ENCODE results near the gene PDE3A. TPM values are rescaled to one million over a fixed set of nuclear protein-coding genes. Genes with fewer than 3 reads are reported as not detected.

The PDE3A gene
- total RNA-seq, 1 experiment from 2014 or later, result 0.58 TPM

GRCh38 chr12:20472102-20472782 is 103.9 kb downstream of the PDE3A start:
- CTCF ChIA-PET, result no interaction called here
- H3K36me3 ChIP-seq (ENCODE audit: low read depth, low read length), result no peaks in the 10 kb centered on the region
- H3K27ac ChIP-seq (ENCODE audit: low read length), result no peak overlapping the region
- H2AFZ ChIP-seq (ENCODE audit: low read length), result no peak overlapping the region
- H3F3A ChIP-seq (ENCODE audit: low read length, unreplicated experiment), result no peaks in the 10 kb centered on the region
- TF ChIP-seq EZH2 (IDR thresholded peaks at IDR 0.05; ENCODE audit: low read length, unreplicated experiment) (no peak), EZH2phosphoT487 (IDR thresholded peaks at IDR 0.05; ENCODE audit: borderline replicate concordance, low read length) (no peak)
- TF ChIP-seq, protein P1, sequence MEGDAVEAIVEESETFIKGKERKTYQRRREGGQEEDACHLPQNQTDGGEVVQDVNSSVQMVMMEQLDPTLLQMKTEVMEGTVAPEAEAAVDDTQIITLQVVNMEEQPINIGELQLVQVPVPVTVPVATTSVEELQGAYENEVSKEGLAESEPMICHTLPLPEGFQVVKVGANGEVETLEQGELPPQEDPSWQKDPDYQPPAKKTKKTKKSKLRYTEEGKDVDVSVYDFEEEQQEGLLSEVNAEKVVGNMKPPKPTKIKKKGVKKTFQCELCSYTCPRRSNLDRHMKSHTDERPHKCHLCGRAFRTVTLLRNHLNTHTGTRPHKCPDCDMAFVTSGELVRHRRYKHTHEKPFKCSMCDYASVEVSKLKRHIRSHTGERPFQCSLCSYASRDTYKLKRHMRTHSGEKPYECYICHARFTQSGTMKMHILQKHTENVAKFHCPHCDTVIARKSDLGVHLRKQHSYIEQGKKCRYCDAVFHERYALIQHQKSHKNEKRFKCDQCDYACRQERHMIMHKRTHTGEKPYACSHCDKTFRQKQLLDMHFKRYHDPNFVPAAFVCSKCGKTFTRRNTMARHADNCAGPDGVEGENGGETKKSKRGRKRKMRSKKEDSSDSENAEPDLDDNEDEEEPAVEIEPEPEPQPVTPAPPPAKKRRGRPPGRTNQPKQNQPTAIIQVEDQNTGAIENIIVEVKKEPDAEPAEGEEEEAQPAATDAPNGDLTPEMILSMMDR (conservative IDR thresholded peaks at IDR 0.05; ENCODE audit: low read depth, low read length), result no peak
- ATAC-seq (no peak), DNase-seq (no peak)
- intact Hi-C loops (cut with micrococcal nuclease), result no loop called here
- H3K27me3 ChIP-seq (ENCODE audit: low read length), result peaks cover 5% of the 10 kb centered on the region; the same call in 1 of the 2 replicates
- H3K4me1 ChIP-seq (ENCODE audit: insufficient read depth, low read length), result no peaks in the 10 kb centered on the region
- BruUV-seq (replicated peaks), result no TSS peak
- no peak overlapping the region for H3K4me2 ChIP-seq (ENCODE audit: low read length)
- no peaks in the 10 kb centered on the region for H3K79me2 ChIP-seq (ENCODE audit: low read length)
- no peaks in the 10 kb centered on the region for H3K9me2 ChIP-seq (replicated peaks; ENCODE audit: low read length)
- no peaks in the 10 kb centered on the region for H4K20me1 ChIP-seq (ENCODE audit: low read length)
- POLR2A ChIA-PET (ENCODE audit: unreplicated experiment), result no interaction called here
- H3K9ac ChIP-seq (ENCODE audit: low read length), result no peak overlapping the region
- no peaks in the 10 kb centered on the region for H3K9me3 ChIP-seq (ENCODE audit: low read length)
- no peak overlapping the region for H3K4me3 ChIP-seq (ENCODE audit: low read length)

- Histone ChIP-seq H3K4me1 (ENCODE audit: insufficient read depth, low read length) (no peaks in the 10 kb centered on the region), H3F3A (ENCODE audit: low read length, unreplicated experiment) (no peaks in the 10 kb centered on the region), H4K20me1 (ENCODE audit: low read length) (no peaks in the 10 kb centered on the region), H3K9ac (ENCODE audit: low read length) (no peak overlapping the region), H3K27ac (ENCODE audit: low read length) (no peak overlapping the region), H3K9me3 (ENCODE audit: low read length) (no peaks in the 10 kb centered on the region), H3K79me2 (ENCODE audit: low read length) (no peaks in the 10 kb centered on the region), H3K9me2 (replicated peaks; ENCODE audit: low read length) (no peaks in the 10 kb centered on the region), H3K4me2 (ENCODE audit: low read length) (no peak overlapping the region), H2AFZ (ENCODE audit: low read length) (no peak overlapping the region), H3K4me3 (ENCODE audit: low read length) (no peak overlapping the region), H3K27me3 (ENCODE audit: low read length) (peaks cover 5% of the 10 kb centered on the region; the same call in 1 of the 2 replicates), H3K36me3 (ENCODE audit: low read depth, low read length) (no peaks in the 10 kb centered on the region)
- POLR2A ChIA-PET (ENCODE audit: unreplicated experiment), result no interaction called here
- CTCF ChIA-PET, result no interaction called here
- ATAC-seq, result no peak
- no peak for DNase-seq
- TF ChIP-seq EZH2phosphoT487 (IDR thresholded peaks at IDR 0.05; ENCODE audit: borderline replicate concordance, low read length) (no peak), EZH2 (IDR thresholded peaks at IDR 0.05; ENCODE audit: low read length, unreplicated experiment) (no peak)
- TF ChIP-seq, protein P1 (conservative IDR thresholded peaks at IDR 0.05; ENCODE audit: low read depth, low read length), result no peak
- intact Hi-C loops (cut with micrococcal nuclease), result no loop called here
- BruUV-seq (replicated peaks), result no TSS peak
Measured at GRCh38 chr12:20473133-20473532, 104.8 kb downstream of the PDE3A start.

DNA sequence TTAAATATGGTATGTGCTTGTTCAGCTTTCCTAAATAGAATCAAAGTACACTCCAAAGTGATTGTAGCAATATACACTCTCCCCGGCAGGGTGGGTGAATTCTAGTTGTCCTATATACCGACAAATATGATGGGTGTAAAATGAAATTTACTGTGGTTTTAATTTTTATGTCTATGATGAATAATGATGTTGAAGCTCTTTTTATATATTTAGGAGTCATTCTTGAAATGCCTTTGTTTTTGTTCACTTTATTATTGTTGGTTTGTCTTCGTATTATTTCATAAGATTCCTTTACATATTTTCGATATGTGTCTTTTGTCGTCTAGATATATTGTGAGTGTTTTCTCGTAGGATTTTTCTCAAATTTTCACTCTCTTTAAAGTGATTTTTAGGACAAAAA is 105.7 kb downstream of the PDE3A start:
- no TSS peak for BruUV-seq (replicated peaks)
- no peak for ATAC-seq
- no peaks in the 10 kb centered on the region for H3K36me3 ChIP-seq (ENCODE audit: low read depth, low read length)
- no peaks in the 10 kb centered on the region for H3F3A ChIP-seq (ENCODE audit: low read length, unreplicated experiment)
- no peaks in the 10 kb centered on the region for H3K9me3 ChIP-seq (ENCODE audit: low read length)
- DNase-seq, result no peak
- H3K9me2 ChIP-seq (replicated peaks; ENCODE audit: low read length), result no peaks in the 10 kb centered on the region
- ChIA-PET POLR2A (ENCODE audit: unreplicated experiment) (no interaction called here), CTCF (interaction anchor here (0.6 kb wide), 1 partner anchor 490 kb away, joined by 10 read pairs; no protein-coding TSS in a partner anchor)
- intact Hi-C loops (cut with micrococcal nuclease), result no loop called here
- TF ChIP-seq EZH2 (IDR thresholded peaks at IDR 0.05; ENCODE audit: low read length, unreplicated experiment) (no peak), EZH2phosphoT487 (IDR thresholded peaks at IDR 0.05; ENCODE audit: borderline replicate concordance, low read length) (no peak)
- TF ChIP-seq, protein P1 (conservative IDR thresholded peaks at IDR 0.05; ENCODE audit: low read depth, low read length), result no peak
- H3K9ac ChIP-seq (ENCODE audit: low read length), result no peak overlapping the region
- H3K4me2 ChIP-seq (ENCODE audit: low read length), result no peak overlapping the region
- H3K79me2 ChIP-seq (ENCODE audit: low read length), result no peaks in the 10 kb centered on the region
- no peak overlapping the region for H3K27ac ChIP-seq (ENCODE audit: low read length)
- H2AFZ ChIP-seq (ENCODE audit: low read length), result no peak overlapping the region
- H3K4me1 ChIP-seq (ENCODE audit: insufficient read depth, low read length), result no peaks in the 10 kb centered on the region
- H3K27me3 ChIP-seq (ENCODE audit: low read length), result peaks cover 5% of the 10 kb centered on the region; the same call in 1 of the 2 replicates
- no peaks in the 10 kb centered on the region for H4K20me1 ChIP-seq (ENCODE audit: low read length)
- H3K4me3 ChIP-seq (ENCODE audit: low read length), result no peak overlapping the region

Data from PC-3 (cell line).